CD8-positive, alpha-beta memory T cell (primary cell): Measurements from ENCODE around the gene MRE11. TPM values are rescaled to one million over a fixed set of nuclear protein-coding genes. Genes with fewer than 3 reads are reported as not detected.

Source experiments
- CTCF ChIA-PET: fragments of 350-600 bp; sonication (Branson Sonifier 250); formaldehyde crosslinking; loops from one replicate; lab custom pipeline; 2021; ENCODE audit warnings: antibody characterized with exemption; lab: Charles Lee
- POLR2A ChIA-PET: fragments of 350-600 bp; sonication (Branson Sonifier 250); formaldehyde crosslinking; loops from one replicate; lab custom pipeline; 2021; ENCODE audit warnings: antibody characterized with exemption; lab: Charles Lee
- DNase-seq, 5 donors: peaks; one replicate each; pipeline versions ENCODE4 v3.0.0 to v3.0.0-alpha.2; 2020 to 2022; ENCODE audit warnings: mixed read lengths in 1 of 5
- H3K27ac ChIP-seq: one replicate; pipeline ENCODE4 v1.7.0; 2013; ENCODE audit warnings: low read depth, mild to moderate bottlenecking, low read length, moderate library complexity
- H3K27me3 ChIP-seq: 2 replicates; pipeline ENCODE4 v1.7.0; 2013; ENCODE audit warnings: low read length, mild to moderate bottlenecking; ENCODE audit not compliant: insufficient read depth, poor library complexity, severe bottlenecking
- H3K36me3 ChIP-seq: 2 replicates; pipeline ENCODE4 v1.7.0; 2013; ENCODE audit warnings: mild to moderate bottlenecking, low read length, moderate library complexity; ENCODE audit not compliant: insufficient read depth
- H3K4me1 ChIP-seq: 2 replicates; pipeline ENCODE4 v1.7.0; 2013; ENCODE audit warnings: mild to moderate bottlenecking, low read length, moderate library complexity; ENCODE audit not compliant: insufficient read depth
- H3K4me3 ChIP-seq: 2 replicates; pipeline ENCODE4 v1.7.0; 2013; ENCODE audit warnings: mild to moderate bottlenecking, low read length
- H3K9me3 ChIP-seq: 2 replicates; pipeline ENCODE4 v1.7.0; 2013; ENCODE audit warnings: mild to moderate bottlenecking, low read length
- H3K27ac Mint-ChIP-seq, 8 donors: one replicate each; pipeline ENCODE4 v1.8.0; 2020 to 2021; ENCODE audit warnings: mixed read lengths in 8 of 8, mild to moderate bottlenecking in 6 of 8, inconsistent platforms in 3 of 8, moderate library complexity in 3 of 8
- H3K27me3 Mint-ChIP-seq, 2 donors: one replicate each; pipeline ENCODE4 v1.8.0; 2020 to 2021; ENCODE audit warnings: mixed read lengths in 2 of 2, mild to moderate bottlenecking in 1 of 2, moderate library complexity in 1 of 2
- H3K36me3 Mint-ChIP-seq, 3 donors: one replicate each; pipeline ENCODE4 v1.8.0; 2020 to 2021; ENCODE audit warnings: mixed read lengths in 3 of 3, inconsistent platforms in 1 of 3, mild to moderate bottlenecking in 1 of 3
- H3K4me1 Mint-ChIP-seq, 3 donors: one replicate each; pipeline ENCODE4 v1.8.0; 2020 to 2021; ENCODE audit warnings: mixed read lengths in 3 of 3, inconsistent platforms in 1 of 3, mild to moderate bottlenecking in 1 of 3
- H3K4me3 Mint-ChIP-seq, 7 donors: one replicate each; pipeline ENCODE4 v1.8.0; 2020 to 2021; ENCODE audit warnings: mixed read lengths in 7 of 7, mild to moderate bottlenecking in 6 of 7, moderate library complexity in 4 of 7, inconsistent platforms in 2 of 7
- H3K9me3 Mint-ChIP-seq, 5 donors: one replicate each; pipeline ENCODE4 v1.8.0; 2020 to 2022; ENCODE audit warnings: mixed read lengths in 5 of 5, mild to moderate bottlenecking in 3 of 5, moderate library complexity in 2 of 5, inconsistent platforms in 1 of 5
- polyA plus RNA-seq: library from polyadenylated mRNA; unstranded; fragments of 300-500 nt; fragmentation: Illumina TruSeq; gene quantifications from one replicate; pipeline ENCODE4 v1.2.3, GENCODE V29; 2021
- total RNA-seq, 2 experiments: library from RNA; stranded (reverse); gene quantifications; one replicate each; pipeline ENCODE4 v1.2.3, GENCODE V29; 2021

Gene MRE11
- total and polyA plus RNA-seq, 3 experiments from 2014 or later = 14.4 to 40.0 (median 39.8) TPM

- H3K27me3 ChIP-seq = no peaks in the 10 kb centered on the region
- no peaks in the 10 kb centered on the region for H3K9me3 ChIP-seq
- H3K27ac Mint-ChIP-seq = no peak overlapping the region
- DNase-seq = no peak
- no peaks in the 10 kb centered on the region for H3K9me3 Mint-ChIP-seq
- ChIA-PET CTCF (no interaction called here), POLR2A (no interaction called here)
- H3K4me1 Mint-ChIP-seq = peaks cover 9 to 17% (median 17%) of the 10 kb centered on the region in 3 donors
- no peaks in the 10 kb centered on the region for H3K27me3 Mint-ChIP-seq
- peaks cover 7% of the 10 kb centered on the region for H3K36me3 ChIP-seq
- H3K36me3 Mint-ChIP-seq = peaks cover 15 to 68% (median 34%) of the 10 kb centered on the region in 3 donors
- H3K4me1 ChIP-seq = peaks cover 8% of the 10 kb centered on the region
- no peak overlapping the region for H3K4me3 ChIP-seq
- H3K27ac ChIP-seq = no peak overlapping the region
- H3K4me3 Mint-ChIP-seq = no peak overlapping the region
Measured at GRCh38 chr11:94469416-94469815, 24.2 kb downstream of the MRE11 start.

- H3K4me1 Mint-ChIP-seq = peaks cover 0 to 8% (median 4%) of the 10 kb centered on the region in 3 donors
- H3K27ac ChIP-seq = no peak overlapping the region
- ChIA-PET POLR2A (no interaction called here), CTCF (interaction anchor here (1.1 kb wide), 1 partner anchor 45 kb away, joined by 3 read pairs; no protein-coding TSS in a partner anchor)
- peaks cover 0 to 1% of the 10 kb centered on the region in 2 donors for H3K27me3 Mint-ChIP-seq
- no peaks in the 10 kb centered on the region for H3K27me3 ChIP-seq
- H3K4me1 ChIP-seq = no peaks in the 10 kb centered on the region
- no peak for DNase-seq
- no peaks in the 10 kb centered on the region for H3K9me3 ChIP-seq
- H3K36me3 Mint-ChIP-seq = peaks cover 19 to 83% (median 39%) of the 10 kb centered on the region in 3 donors
- no peak overlapping the region for H3K27ac Mint-ChIP-seq
- H3K9me3 Mint-ChIP-seq = no peaks in the 10 kb centered on the region
- H3K4me3 ChIP-seq = no peak overlapping the region
- no peak overlapping the region for H3K4me3 Mint-ChIP-seq
- no peaks in the 10 kb centered on the region for H3K36me3 ChIP-seq
Measured at GRCh38 chr11:94459576-94459975, 34.1 kb downstream of the MRE11 start.

DNA sequence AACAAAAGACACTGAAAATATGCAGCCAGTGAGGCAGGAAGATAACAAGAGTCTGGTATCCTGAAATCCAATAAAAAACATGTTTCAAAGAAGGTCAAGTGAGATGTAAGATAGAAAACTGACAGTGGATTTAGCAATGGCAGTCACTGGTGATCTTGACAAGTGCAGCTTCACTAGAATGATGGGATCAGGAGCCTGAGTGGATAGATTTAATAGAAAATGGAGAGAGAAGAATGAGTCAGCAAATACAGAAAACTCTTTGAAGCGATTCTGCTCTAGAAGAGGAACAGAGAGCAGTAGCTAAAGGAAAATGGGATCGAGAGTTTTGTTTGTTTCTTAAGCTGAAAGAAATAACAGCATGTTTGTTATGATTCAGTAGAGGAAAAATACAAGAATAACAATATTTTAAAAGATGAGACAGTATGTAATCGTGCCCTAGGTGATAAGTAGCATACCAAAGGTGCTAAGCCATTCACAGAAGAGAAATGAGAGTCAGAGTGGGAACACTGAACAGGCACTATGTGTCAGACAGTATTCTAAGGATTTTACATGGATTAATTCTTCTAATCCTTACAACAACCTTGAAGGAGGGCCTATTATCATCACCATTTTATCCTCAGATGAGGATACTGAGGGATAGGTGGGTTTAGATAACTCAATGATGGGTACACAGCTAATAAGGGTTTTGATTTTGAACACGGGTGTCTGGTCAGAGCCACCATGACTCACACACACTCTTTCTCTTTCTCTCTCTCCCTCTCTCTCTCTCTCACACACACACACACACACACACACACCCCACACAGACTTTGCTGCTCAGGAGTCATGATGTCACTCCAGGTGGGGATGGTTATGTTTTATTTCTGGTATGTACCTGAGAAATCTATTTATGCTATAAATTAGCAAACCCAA, 36.3 kb downstream of the MRE11 start:
- no peak overlapping the region for H3K27ac ChIP-seq
- H3K9me3 ChIP-seq = no peaks in the 10 kb centered on the region
- peaks cover 22 to 78% (median 33%) of the 10 kb centered on the region in 3 donors for H3K36me3 Mint-ChIP-seq
- peaks cover 0 to 1% of the 10 kb centered on the region in 2 donors for H3K27me3 Mint-ChIP-seq
- no peak overlapping the region for H3K4me3 ChIP-seq
- H3K4me3 Mint-ChIP-seq = no peak overlapping the region
- H3K4me1 Mint-ChIP-seq = peaks cover 0 to 2% (median 0%) of the 10 kb centered on the region in 3 donors
- POLR2A ChIA-PET = no interaction called here
- CTCF ChIA-PET = no interaction called here
- peaks cover 0 to 3% (median 0%) of the 10 kb centered on the region in 5 donors for H3K9me3 Mint-ChIP-seq
- H3K4me1 ChIP-seq = no peaks in the 10 kb centered on the region
- no peak for DNase-seq
- no peaks in the 10 kb centered on the region for H3K27me3 ChIP-seq
- peak overlapping the region in 2 of 8 donors; percentile 11 to 39 for H3K27ac Mint-ChIP-seq
- H3K36me3 ChIP-seq = no peaks in the 10 kb centered on the region

GRCh38 chr11:94455861-94456260, 37.8 kb downstream of the MRE11 start:
- Mint-ChIP-seq H3K27ac (peak overlapping the region in 1 of 8 donors; percentile 34), H3K27me3 (peaks cover 0 to 1% of the 10 kb centered on the region in 2 donors), H3K36me3 (peaks cover 20 to 65% (median 29%) of the 10 kb centered on the region in 3 donors), H3K9me3 (peaks cover 0 to 3% (median 0%) of the 10 kb centered on the region in 5 donors), H3K4me1 (no peaks in the 10 kb centered on the region), H3K4me3 (no peak overlapping the region)
- DNase-seq = no peak
- H3K4me1 ChIP-seq = no peaks in the 10 kb centered on the region
- CTCF ChIA-PET = no interaction called here
- H3K27me3 ChIP-seq = no peaks in the 10 kb centered on the region
- no peaks in the 10 kb centered on the region for H3K36me3 ChIP-seq
- H3K27ac ChIP-seq = no peak overlapping the region
- POLR2A ChIA-PET = no interaction called here
- H3K9me3 ChIP-seq = no peaks in the 10 kb centered on the region
- H3K4me3 ChIP-seq = no peak overlapping the region

DNA sequence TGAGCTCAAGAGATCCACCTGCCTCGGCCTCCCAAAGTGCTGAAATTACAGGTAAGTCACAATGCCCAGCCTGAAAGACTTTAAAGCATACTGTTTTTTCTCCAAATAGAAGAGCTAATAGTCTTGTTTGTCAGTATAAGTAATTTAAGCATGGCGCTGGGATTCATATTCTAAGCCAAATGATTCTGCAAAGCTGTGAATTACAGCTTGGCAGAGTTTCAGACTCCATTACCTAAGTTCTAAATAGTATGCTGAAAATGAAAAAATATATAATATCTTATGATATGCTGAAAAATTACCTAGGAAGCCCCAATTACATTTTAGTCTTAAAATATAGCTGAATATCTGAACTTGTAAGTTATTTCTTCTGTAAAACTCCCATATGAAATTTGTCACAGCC, 39.3 kb downstream of the MRE11 start:
- DNase-seq = no peak
- H3K9me3 ChIP-seq = no peaks in the 10 kb centered on the region
- no peaks in the 10 kb centered on the region for H3K27me3 ChIP-seq
- no peaks in the 10 kb centered on the region for H3K27me3 Mint-ChIP-seq
- peaks cover 9 to 58% (median 22%) of the 10 kb centered on the region in 3 donors for H3K36me3 Mint-ChIP-seq
- no peak overlapping the region for H3K27ac Mint-ChIP-seq
- H3K9me3 Mint-ChIP-seq = peaks cover 0 to 3% (median 0%) of the 10 kb centered on the region in 5 donors
- no peak overlapping the region for H3K4me3 Mint-ChIP-seq
- H3K4me3 ChIP-seq = no peak overlapping the region
- H3K27ac ChIP-seq = no peak overlapping the region
- H3K4me1 Mint-ChIP-seq = no peaks in the 10 kb centered on the region
- ChIA-PET POLR2A (no interaction called here), CTCF (no interaction called here)
- H3K4me1 ChIP-seq = no peaks in the 10 kb centered on the region
- no peaks in the 10 kb centered on the region for H3K36me3 ChIP-seq

GRCh38 chr11:94452988-94453387, 40.7 kb downstream of the MRE11 start:
- Mint-ChIP-seq H3K27ac (peak overlapping the region in 1 of 8 donors; percentile 15), H3K27me3 (no peaks in the 10 kb centered on the region), H3K4me1 (no peaks in the 10 kb centered on the region), H3K4me3 (no peak overlapping the region), H3K9me3 (peaks cover 0 to 3% (median 0%) of the 10 kb centered on the region in 5 donors), H3K36me3 (peaks cover 9 to 61% (median 19%) of the 10 kb centered on the region in 3 donors)
- Histone ChIP-seq H3K9me3 (no peaks in the 10 kb centered on the region), H3K36me3 (no peaks in the 10 kb centered on the region), H3K4me1 (no peaks in the 10 kb centered on the region), H3K27me3 (no peaks in the 10 kb centered on the region), H3K4me3 (no peak overlapping the region), H3K27ac (no peak overlapping the region)
- ChIA-PET CTCF (no interaction called here), POLR2A (no interaction called here)
- DNase-seq = no peak

GRCh38 chr11:94450048-94450447, 43.6 kb downstream of the MRE11 start:
- no peak overlapping the region for H3K4me3 Mint-ChIP-seq
- ChIA-PET CTCF (no interaction called here), POLR2A (no interaction called here)
- H3K4me3 ChIP-seq = no peak overlapping the region
- DNase-seq = no peak
- H3K9me3 Mint-ChIP-seq = peaks cover 0 to 3% (median 0%) of the 10 kb centered on the region in 5 donors
- peaks cover 8% of the 10 kb centered on the region for H3K36me3 ChIP-seq
- H3K27ac Mint-ChIP-seq = no peak overlapping the region
- no peaks in the 10 kb centered on the region for H3K27me3 Mint-ChIP-seq
- H3K27me3 ChIP-seq = no peaks in the 10 kb centered on the region
- H3K36me3 Mint-ChIP-seq = peaks cover 8 to 57% (median 13%) of the 10 kb centered on the region in 3 donors
- no peaks in the 10 kb centered on the region for H3K9me3 ChIP-seq
- H3K4me1 ChIP-seq = no peaks in the 10 kb centered on the region
- no peaks in the 10 kb centered on the region for H3K4me1 Mint-ChIP-seq
- H3K27ac ChIP-seq = no peak overlapping the region

- CTCF ChIA-PET = no interaction called here
- H3K36me3 ChIP-seq = peaks cover 10% of the 10 kb centered on the region
- no peak overlapping the region for H3K4me3 Mint-ChIP-seq
- H3K36me3 Mint-ChIP-seq = peaks cover 8 to 58% (median 14%) of the 10 kb centered on the region in 3 donors
- no peak overlapping the region for H3K27ac ChIP-seq
- H3K4me3 ChIP-seq = no peak overlapping the region
- H3K4me1 Mint-ChIP-seq = no peaks in the 10 kb centered on the region
- no peaks in the 10 kb centered on the region for H3K27me3 Mint-ChIP-seq
- POLR2A ChIA-PET = no interaction called here
- H3K9me3 Mint-ChIP-seq = peaks cover 0 to 3% (median 0%) of the 10 kb centered on the region in 5 donors
- no peaks in the 10 kb centered on the region for H3K9me3 ChIP-seq
- no peaks in the 10 kb centered on the region for H3K4me1 ChIP-seq
- no peaks in the 10 kb centered on the region for H3K27me3 ChIP-seq
- no peak overlapping the region for H3K27ac Mint-ChIP-seq
- DNase-seq = no peak
Measured at GRCh38 chr11:94449437-94449836, 44.2 kb downstream of the MRE11 start.
